Osteocyte (in vitro differentiated cells): ENCODE data around the gene DAO. TPM values are rescaled to one million over a fixed set of nuclear protein-coding genes. Genes with fewer than 3 reads are reported as not detected.

Source experiments
- DNase-seq: peaks from one replicate; pipeline ENCODE4 v3.0.0; 2021; ENCODE audit warnings: mixed read lengths; ENCODE audit not compliant: unreplicated experiment; ENCODE audit errors: extremely low spot score
- H3K27ac Mint-ChIP-seq: one replicate; pipeline ENCODE4 v1.8.0; 2021; ENCODE audit warnings: mild to moderate bottlenecking, mixed read lengths; ENCODE audit not compliant: unreplicated experiment
- H3K27me3 Mint-ChIP-seq: one replicate; pipeline ENCODE4 v1.8.0; 2021; ENCODE audit warnings: mixed read lengths; ENCODE audit not compliant: unreplicated experiment
- H3K36me3 Mint-ChIP-seq: one replicate; pipeline ENCODE4 v1.8.0; 2021; ENCODE audit warnings: mixed read lengths; ENCODE audit not compliant: unreplicated experiment
- H3K4me1 Mint-ChIP-seq: one replicate; pipeline ENCODE4 v1.8.0; 2021; ENCODE audit warnings: mixed read lengths; ENCODE audit not compliant: unreplicated experiment
- H3K4me3 Mint-ChIP-seq: one replicate; pipeline ENCODE4 v1.8.0; 2021; ENCODE audit warnings: mild to moderate bottlenecking, moderate library complexity, mixed read lengths; ENCODE audit not compliant: unreplicated experiment
- H3K9me3 Mint-ChIP-seq: one replicate; pipeline ENCODE4 v1.8.0; 2021; ENCODE audit warnings: mixed read lengths; ENCODE audit not compliant: unreplicated experiment
- CTCF ChIP-seq: fragments of 200-600 bp; sonication (generic); IDR thresholded peaks from 2 replicates; pipeline ENCODE4 v1.5.0; 2021; ENCODE audit warnings: antibody characterized with exemption, mild to moderate bottlenecking, moderate library complexity
- total RNA-seq: library from RNA; stranded (reverse); gene quantifications from 2 replicates; pipeline ENCODE4 v1.2.1, GENCODE V29; 2021

The DAO gene
- total RNA-seq, 1 donor from 2014 or later: not detected

- Mint-ChIP-seq H3K9me3 (no peaks in the 10 kb centered on the region), H3K36me3 (no peaks in the 10 kb centered on the region), H3K27ac (no peak overlapping the region), H3K27me3 (peaks cover 12% of the 10 kb centered on the region), H3K4me1 (no peaks in the 10 kb centered on the region), H3K4me3 (no peak overlapping the region)
- no peak for TF ChIP-seq CTCF
- no peak for DNase-seq
These were observed 48.8 kb downstream of the DAO start for GRCh38 chr12:108928695-108929094.

- no peak for TF ChIP-seq CTCF
- DNase-seq: no peak
- H3K4me1 Mint-ChIP-seq: no peaks in the 10 kb centered on the region
- peaks cover 16% of the 10 kb centered on the region for H3K27me3 Mint-ChIP-seq
- no peaks in the 10 kb centered on the region for H3K36me3 Mint-ChIP-seq
- no peak overlapping the region for H3K4me3 Mint-ChIP-seq
- H3K27ac Mint-ChIP-seq: no peak overlapping the region
- H3K9me3 Mint-ChIP-seq: no peaks in the 10 kb centered on the region
These were observed 50.3 kb downstream of the DAO start for GRCh38 chr12:108930155-108930554.

- Mint-ChIP-seq H3K27ac (no peak overlapping the region), H3K4me1 (no peaks in the 10 kb centered on the region), H3K36me3 (no peaks in the 10 kb centered on the region), H3K27me3 (peaks cover 21% of the 10 kb centered on the region), H3K9me3 (no peaks in the 10 kb centered on the region), H3K4me3 (no peak overlapping the region)
- DNase-seq: no peak
- TF ChIP-seq CTCF: no peak
These were observed 50.9 kb downstream of the DAO start for GRCh38 chr12:108930756-108931155.

GRCh38 chr12:108933949-108934348 is 54.1 kb downstream of the DAO start:
- no peak overlapping the region for H3K27ac Mint-ChIP-seq
- TF ChIP-seq CTCF: no peak
- peaks cover 29% of the 10 kb centered on the region for H3K27me3 Mint-ChIP-seq
- DNase-seq: no peak
- H3K9me3 Mint-ChIP-seq: no peaks in the 10 kb centered on the region
- no peak overlapping the region for H3K4me3 Mint-ChIP-seq
- H3K4me1 Mint-ChIP-seq: no peaks in the 10 kb centered on the region
- no peaks in the 10 kb centered on the region for H3K36me3 Mint-ChIP-seq

- Mint-ChIP-seq H3K27ac (no peak overlapping the region), H3K27me3 (peaks cover 26% of the 10 kb centered on the region), H3K9me3 (no peaks in the 10 kb centered on the region), H3K36me3 (no peaks in the 10 kb centered on the region), H3K4me3 (no peak overlapping the region), H3K4me1 (no peaks in the 10 kb centered on the region)
- no peak for TF ChIP-seq CTCF
- no peak for DNase-seq
These were observed 55.4 kb downstream of the DAO start for GRCh38 chr12:108935159-108935763.
